GM21367 (cell line): Measurements from ENCODE around the gene FGFR2.
"Not testable (repeated sequence)": the region's sequence is repeated elsewhere in the genome, so short reads cannot be mapped to it uniquely, and the experiment has no call there.

Source experiments
- ATAC-seq: cut with Tn5 transposase; IDR thresholded peaks from one replicate; pipeline ENCODE4 v1.9.1; 2021; ENCODE audit not compliant: unreplicated experiment

Gene FGFR2

GRCh38 chr10:121526135-121526790, 72.0 kb downstream of the FGFR2 start:
- no peak for ATAC-seq

- no peak for ATAC-seq
These were observed 72.8 kb downstream of the FGFR2 start for GRCh38 chr10:121525251-121526134.

GRCh38 chr10:121524157-121524817, 74.0 kb downstream of the FGFR2 start:
- ATAC-seq, result no peak

DNA sequence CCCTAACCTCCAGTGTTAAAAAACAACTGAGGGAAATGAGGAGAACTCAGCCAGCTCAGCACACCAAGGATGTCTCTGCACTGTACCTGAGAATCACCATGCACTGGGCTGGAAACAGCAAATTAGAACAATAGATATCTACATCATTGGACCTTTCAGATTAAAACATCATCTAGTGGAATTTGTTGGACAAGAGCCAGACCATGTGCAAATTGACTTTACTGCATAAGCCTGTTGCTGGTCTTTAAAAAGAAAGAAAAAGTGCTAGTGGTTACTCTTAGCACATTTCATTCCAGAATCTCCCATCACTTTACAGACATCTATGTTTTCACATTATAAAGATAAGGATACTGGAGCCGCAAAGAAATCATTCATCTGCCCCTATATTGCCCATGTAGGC, 75.4 kb downstream of the FGFR2 start:
- ATAC-seq, result no peak

- ATAC-seq, result no peak
These were observed 76.3 kb downstream of the FGFR2 start for GRCh38 chr10:121521794-121522556.

DNA sequence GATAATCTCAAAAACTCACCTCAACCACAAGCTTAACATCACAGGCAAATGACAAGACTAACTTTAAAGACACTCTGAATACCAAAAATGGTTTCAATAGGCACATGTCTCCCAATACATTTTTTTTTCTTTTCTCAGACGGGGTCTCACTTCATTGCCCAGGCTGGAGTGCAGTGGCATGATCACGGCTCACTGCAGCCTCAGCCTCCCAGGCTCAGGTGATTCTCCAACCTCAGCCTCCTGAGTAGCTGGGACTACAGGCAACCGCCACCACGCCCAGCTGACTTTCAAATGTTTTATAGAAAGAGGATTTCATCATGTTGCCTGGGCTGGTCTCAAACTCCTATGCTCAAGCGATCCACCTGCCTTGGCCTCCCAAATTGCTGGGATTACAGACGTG, 77.7 kb downstream of the FGFR2 start:
- not testable (repeated sequence) for ATAC-seq

DNA sequence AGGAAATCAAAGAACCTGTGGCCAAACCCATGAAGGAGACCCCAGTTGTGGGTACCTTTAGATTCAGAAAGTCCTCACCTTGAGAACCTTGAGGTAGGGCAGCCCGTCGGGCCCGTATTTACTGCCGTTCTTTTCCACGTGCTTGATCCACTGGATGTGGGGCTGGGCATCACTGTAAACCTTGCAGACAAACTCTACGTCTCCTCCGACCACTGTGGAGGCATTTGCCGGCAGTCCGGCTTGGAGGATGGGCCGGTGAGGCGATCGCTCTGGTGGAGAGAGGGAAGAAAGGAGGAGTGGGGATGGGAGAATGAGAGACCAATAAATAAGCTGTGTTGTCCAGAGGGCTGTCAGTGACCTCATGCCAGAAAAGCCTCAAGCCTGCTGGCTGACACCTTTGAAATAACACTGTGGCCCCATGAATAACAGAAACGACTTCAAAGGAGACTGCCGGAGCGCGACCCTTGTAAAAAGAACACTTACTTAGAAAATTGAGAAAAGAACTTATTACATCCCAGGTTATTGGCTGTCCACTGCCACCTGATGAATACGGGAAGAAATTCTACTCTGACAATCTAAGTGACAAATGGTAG, 78.2 kb downstream of the FGFR2 start:
- ATAC-seq, result no peak

- ATAC-seq, result no peak
These were observed 78.8 kb downstream of the FGFR2 start for GRCh38 chr10:121519411-121519810.

DNA sequence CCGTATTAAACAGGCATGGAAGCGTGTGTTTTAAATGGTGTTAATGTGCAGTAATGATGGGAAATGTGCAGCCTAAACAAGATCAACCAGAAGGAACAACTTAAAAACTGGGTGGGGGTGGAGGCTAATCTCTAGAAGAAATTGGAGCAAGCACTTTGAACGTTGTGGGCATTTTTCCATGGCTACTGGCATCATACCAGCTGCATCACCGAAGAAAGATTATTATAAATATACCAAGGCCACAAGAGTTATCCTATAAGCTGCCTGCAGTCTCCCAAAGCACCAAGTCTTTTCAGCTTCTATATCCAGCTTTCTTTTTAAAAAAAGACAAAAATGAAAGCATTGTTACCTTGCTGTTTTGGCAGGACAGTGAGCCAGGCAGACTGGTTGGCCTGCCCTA, 79.9 kb downstream of the FGFR2 start:
- ATAC-seq, result no peak

- ATAC-seq, result peak; percentile 51
These were observed 82.0 kb downstream of the FGFR2 start for GRCh38 chr10:121516093-121516865.

GRCh38 chr10:121514141-121514865, 83.9 kb downstream of the FGFR2 start:
- no peak for ATAC-seq

GRCh38 chr10:121511943-121512342, 86.3 kb downstream of the FGFR2 start:
- ATAC-seq, result no peak

DNA sequence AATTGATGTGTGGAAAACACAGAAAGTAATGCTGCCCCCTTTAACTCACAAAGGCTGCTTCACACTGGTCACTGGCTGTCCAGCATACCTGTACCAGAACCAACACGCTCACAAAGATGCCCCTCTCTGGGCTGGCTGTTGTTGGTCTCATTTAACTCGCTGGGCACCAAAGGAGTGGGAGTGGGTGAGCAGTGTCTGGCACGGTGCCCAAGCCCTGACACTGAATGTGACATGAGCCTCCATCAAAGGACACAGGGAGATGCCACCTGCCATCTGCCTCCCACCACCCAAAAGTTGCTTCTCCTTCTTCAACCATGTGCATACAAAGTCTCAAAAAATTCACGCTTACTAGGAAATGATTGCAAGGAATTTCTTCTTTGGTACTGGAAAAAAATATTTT, 86.8 kb downstream of the FGFR2 start:
- ATAC-seq, result no peak

DNA sequence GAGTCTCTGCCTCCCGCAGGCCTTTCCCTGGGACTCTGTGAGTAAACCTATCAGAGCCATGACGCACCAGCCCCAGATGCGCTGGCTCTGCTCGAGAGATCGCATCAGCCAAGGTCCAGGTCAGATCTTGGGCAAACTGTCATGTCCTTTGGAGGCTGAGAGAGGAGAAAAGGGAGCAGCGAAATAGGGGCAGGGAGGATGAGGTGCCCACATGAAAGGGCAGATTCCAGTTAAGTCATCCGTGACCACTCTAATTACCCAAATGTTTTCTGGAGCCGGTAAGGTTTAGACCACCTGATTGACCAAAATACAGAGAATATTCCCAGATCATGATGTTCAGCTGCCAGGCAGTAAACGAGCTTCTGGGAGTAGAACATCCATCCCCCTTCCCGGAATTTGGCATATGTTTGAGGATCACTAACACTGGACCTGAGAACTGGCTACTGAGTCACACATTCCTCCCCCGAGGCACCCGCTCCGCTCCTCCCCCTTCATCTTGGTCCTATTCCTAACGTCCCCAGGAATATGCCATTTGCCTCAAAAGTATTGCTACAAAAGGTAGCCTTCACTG, 88.0 kb downstream of the FGFR2 start:
- ATAC-seq, result no peak

DNA sequence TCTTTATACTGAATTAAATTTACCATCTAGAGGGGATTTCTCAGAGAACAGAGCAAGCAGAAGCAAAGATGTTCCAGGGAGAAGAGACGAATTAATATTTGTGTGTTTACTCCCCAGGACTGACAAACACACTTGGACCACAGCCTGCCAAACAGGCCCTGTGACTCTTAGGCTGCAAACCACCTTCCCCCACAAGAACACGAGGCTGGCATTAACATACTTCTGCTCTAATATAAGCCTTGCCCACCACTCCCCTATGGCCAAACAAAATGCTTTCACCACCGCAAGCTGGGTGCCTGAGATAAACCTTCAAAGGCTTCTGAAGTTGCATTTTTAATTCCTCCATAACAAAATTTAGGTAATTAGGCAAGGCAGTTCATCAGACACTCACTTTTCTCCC, 88.4 kb downstream of the FGFR2 start:
- ATAC-seq, result no peak

- no peak for ATAC-seq
These were observed 89.1 kb downstream of the FGFR2 start for GRCh38 chr10:121509112-121509511.

DNA sequence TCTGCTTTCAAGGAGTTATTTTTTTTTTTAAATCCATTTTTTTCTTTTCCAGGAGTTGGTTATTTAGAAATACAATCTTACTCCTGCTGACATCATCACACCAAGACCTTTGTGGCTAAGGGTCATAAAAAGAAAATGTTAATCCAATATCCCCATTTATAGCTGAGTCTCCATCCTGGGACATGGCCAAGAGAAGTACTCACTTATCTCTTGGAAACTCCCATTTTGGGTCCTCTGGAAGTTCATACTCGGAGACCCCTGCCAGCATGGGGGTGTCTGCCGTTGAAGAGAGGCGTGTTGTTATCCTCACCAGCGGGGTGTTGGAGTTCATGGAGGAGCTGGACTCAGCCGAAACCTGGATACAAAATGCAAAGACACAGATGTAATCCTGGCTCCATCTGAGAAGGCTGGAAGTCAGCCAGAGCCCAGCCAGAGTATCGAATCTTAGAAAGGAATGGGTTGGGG, 94.6 kb downstream of the FGFR2 start:
- no peak for ATAC-seq

DNA sequence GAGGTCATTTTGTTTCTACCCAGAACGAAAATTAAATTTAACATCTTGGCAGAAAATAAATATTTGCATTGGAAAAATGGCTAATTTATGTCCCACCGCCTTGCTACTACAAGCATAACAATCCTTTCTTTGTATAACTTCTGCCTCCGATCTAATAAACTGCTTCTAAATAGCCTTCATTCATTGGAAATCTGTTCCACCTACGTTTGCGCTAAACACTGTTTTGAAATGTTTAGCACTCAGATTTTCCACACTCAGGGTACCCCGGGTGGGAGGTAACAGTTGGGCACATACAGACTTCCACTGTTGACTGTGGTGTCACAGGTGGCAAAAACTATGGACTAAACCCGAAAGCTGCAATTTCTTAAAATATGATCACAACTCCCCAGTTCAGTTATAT, 96.4 kb downstream of the FGFR2 start:
- no peak for ATAC-seq
